H9 (cell line): Measurements from ENCODE around the gene RANGRF. TPM values are rescaled to one million over a fixed set of nuclear protein-coding genes. Genes with fewer than 3 reads are reported as not detected.

Experiments
- DNase-seq: peaks from one replicate; pipeline ENCODE4 v3.0.0-alpha.2; 2017
- H2AFZ ChIP-seq: one replicate; pipeline ENCODE4 v1.6.1; 2013; ENCODE audit warnings: mild to moderate bottlenecking, low read length, control low read depth, moderate library complexity
- H2AK5ac ChIP-seq: 2 replicates; pipeline ENCODE4 v1.6.1; 2013; ENCODE audit warnings: low read length, control low read depth, mixed read lengths; ENCODE audit not compliant: insufficient read length
- H2BK120ac ChIP-seq: one replicate; pipeline ENCODE4 v1.6.1; 2013; ENCODE audit warnings: low read depth, mild to moderate bottlenecking, low read length, control low read depth, inconsistent platforms; ENCODE audit not compliant: poor library complexity, severe bottlenecking
- H2BK12ac ChIP-seq: 2 replicates; pipeline ENCODE4 v1.6.1; 2013; ENCODE audit warnings: low read length, control low read depth, mixed read lengths, low read depth; ENCODE audit not compliant: insufficient read length
- H2BK15ac ChIP-seq: 2 replicates; pipeline ENCODE4 v1.6.1; 2013; ENCODE audit warnings: low read depth, low read length, control low read depth
- H2BK20ac ChIP-seq: one replicate; pipeline ENCODE4 v1.6.1; 2013; ENCODE audit warnings: low read depth, mild to moderate bottlenecking, low read length, control low read depth, inconsistent platforms; ENCODE audit not compliant: poor library complexity, severe bottlenecking
- H2BK5ac ChIP-seq: 2 replicates; pipeline ENCODE4 v1.6.1; 2013; ENCODE audit warnings: low read length, control low read depth, mixed read lengths; ENCODE audit not compliant: insufficient read length
- H3K14ac ChIP-seq: 2 replicates; pipeline ENCODE4 v1.6.1; 2013; ENCODE audit warnings: low read length, control low read depth; ENCODE audit not compliant: insufficient read depth
- H3K18ac ChIP-seq: 2 replicates; pipeline ENCODE4 v1.6.1; 2013; ENCODE audit warnings: low read depth, mild to moderate bottlenecking, mixed read lengths, low read length, control low read depth; ENCODE audit not compliant: insufficient read length
- H3K23ac ChIP-seq: 2 replicates; pipeline ENCODE4 v1.6.1; 2013; ENCODE audit warnings: low read length, control low read depth, mixed read lengths, low read depth; ENCODE audit not compliant: insufficient read length
- H3K23me2 ChIP-seq: 2 replicates; pipeline ENCODE4 v1.6.1; 2013; ENCODE audit warnings: low read depth, mild to moderate bottlenecking, mixed read lengths, low read length, control low read depth; ENCODE audit not compliant: insufficient read length, poor library complexity, severe bottlenecking
- H3K27ac ChIP-seq: 2 replicates; pipeline ENCODE4 v1.5.1; 2013; ENCODE audit warnings: low read length, control low read depth, mixed read lengths, low read depth; ENCODE audit not compliant: insufficient read length
- H3K27me3 ChIP-seq: 2 replicates; pipeline ENCODE4 v1.6.1; 2013; ENCODE audit warnings: low read length, control low read depth, inconsistent platforms; ENCODE audit not compliant: insufficient read depth
- H3K4ac ChIP-seq: 2 replicates; pipeline ENCODE4 v1.6.1; 2013; ENCODE audit warnings: low read depth, mild to moderate bottlenecking, control low read depth, inconsistent platforms, low read length, moderate library complexity
- H3K4me1 ChIP-seq: 2 replicates; pipeline ENCODE4 v1.6.1; 2013; ENCODE audit warnings: low read length, control low read depth, inconsistent platforms; ENCODE audit not compliant: insufficient read depth
- H3K4me2 ChIP-seq: 2 replicates; pipeline ENCODE4 v1.6.1; 2013; ENCODE audit warnings: low read length, control low read depth, mixed read lengths; ENCODE audit not compliant: insufficient read length, insufficient read depth
- H3K56ac ChIP-seq: 2 replicates; pipeline ENCODE4 v1.6.1; 2013; ENCODE audit warnings: low read depth, mild to moderate bottlenecking, mixed read lengths, low read length, control low read depth; ENCODE audit not compliant: insufficient read length
- H3K79me1 ChIP-seq: 2 replicates; pipeline ENCODE4 v1.6.1; 2013; ENCODE audit warnings: low read depth, mild to moderate bottlenecking, moderate library complexity, low read length, control low read depth, inconsistent platforms; ENCODE audit not compliant: insufficient read depth, poor library complexity, severe bottlenecking
- H3K79me2 ChIP-seq: 2 replicates; pipeline ENCODE4 v1.6.1; 2013; ENCODE audit warnings: low read length, control low read depth, inconsistent platforms; ENCODE audit not compliant: insufficient read depth
- H3K9ac ChIP-seq: 2 replicates; pipeline ENCODE4 v1.6.1; 2013; ENCODE audit warnings: low read length, control low read depth, mixed read lengths; ENCODE audit not compliant: insufficient read length; ENCODE audit errors: extremely low read depth
- H3K9me3 ChIP-seq: one replicate; pipeline ENCODE4 v1.6.1; 2013; ENCODE audit warnings: low read depth, low read length, inconsistent platforms; ENCODE audit not compliant: control insufficient read depth
- H3T11ph ChIP-seq: one replicate; pipeline ENCODE4 v1.6.1; 2013; ENCODE audit warnings: mild to moderate bottlenecking, low read length, control low read depth, inconsistent platforms
- H4K20me1 ChIP-seq: one replicate; pipeline ENCODE4 v1.6.1; 2013; ENCODE audit not compliant: control insufficient read depth, insufficient read length, insufficient read depth
- H4K5ac ChIP-seq: 2 replicates; pipeline ENCODE4 v1.6.1; 2013; ENCODE audit warnings: low read depth, mild to moderate bottlenecking, mixed read lengths, low read length, control low read depth; ENCODE audit not compliant: insufficient read length
- H4K8ac ChIP-seq: replicated peaks from 2 replicates; pipeline ENCODE4 v1.6.1; 2013; ENCODE audit warnings: low read length, control low read depth, mixed read lengths, low read depth; ENCODE audit not compliant: insufficient read length
- H4K91ac ChIP-seq: 2 replicates; pipeline ENCODE4 v1.6.1; 2013; ENCODE audit warnings: low read depth, mild to moderate bottlenecking, moderate library complexity, mixed read lengths, low read length, control low read depth; ENCODE audit not compliant: insufficient read length
- H3K27ac Mint-ChIP-seq, 3 experiments: 2 replicates in 2 of 3; 3 replicates in 1 of 3; pipeline ENCODE4 v1.8.0; 2020 to 2021; ENCODE audit warnings: mixed read lengths in 3 of 3, mild to moderate bottlenecking in 1 of 3, moderate library complexity in 1 of 3
- H3K27me3 Mint-ChIP-seq: 2 replicates; pipeline ENCODE4 v1.8.0; 2021; ENCODE audit warnings: low read depth, mild to moderate bottlenecking, moderate library complexity, mixed read lengths
- H3K36me3 Mint-ChIP-seq, 3 experiments: 2 replicates in 2 of 3; 3 replicates in 1 of 3; pipeline ENCODE4 v1.8.0; 2020 to 2021; ENCODE audit warnings: low read depth in 3 of 3, mixed read lengths in 3 of 3; ENCODE audit not compliant: insufficient read depth in 1 of 3
- H3K4me1 Mint-ChIP-seq, 2 experiments: 2 replicates each; pipeline ENCODE4 v1.8.0; 2020; ENCODE audit warnings: mixed read lengths in 2 of 2
- H3K4me3 Mint-ChIP-seq, 2 experiments: 2 replicates in 1 of 2; 3 replicates in 1 of 2; pipeline ENCODE4 v1.8.0; 2020 to 2021; ENCODE audit warnings: mild to moderate bottlenecking in 2 of 2, mixed read lengths in 2 of 2, moderate library complexity in 1 of 2
- H3K9me3 Mint-ChIP-seq, 2 experiments: 2 replicates in 1 of 2; 3 replicates in 1 of 2; pipeline ENCODE4 v1.8.0; 2020; ENCODE audit warnings: mild to moderate bottlenecking in 2 of 2, mixed read lengths in 2 of 2, moderate library complexity in 1 of 2
- whole genome bisulfite sequencing: extraction: QIAGEN DNeasy Blood & Tissue Kit; methylation state at CpG from one replicate; pipeline ENCODE4 v1.1.7; 2013; ENCODE audit warnings: missing lambda C conversion rate, low lambda C conversion rate, mixed read lengths; ENCODE audit not compliant: insufficient read length; ENCODE audit errors: extremely low coverage; 5-methylcytosine and 5-hydroxymethylcytosine counted together
- total RNA-seq: library from RNA; stranded (reverse); gene quantifications from 2 replicates; pipeline ENCODE4 v1.2.1, GENCODE V29; 2021
- TF ChIP-seq, protein P1 (sequence below): fragments of 200-600 bp; sonication (generic); conservative IDR thresholded peaks from 3 replicates; pipeline ENCODE4 v1.8.0; 2021; ENCODE audit warnings: antibody characterized with exemption, mild to moderate bottlenecking

The RANGRF gene
- total RNA-seq, 1 experiment from 2014 or later: 36.9 TPM

DNA sequence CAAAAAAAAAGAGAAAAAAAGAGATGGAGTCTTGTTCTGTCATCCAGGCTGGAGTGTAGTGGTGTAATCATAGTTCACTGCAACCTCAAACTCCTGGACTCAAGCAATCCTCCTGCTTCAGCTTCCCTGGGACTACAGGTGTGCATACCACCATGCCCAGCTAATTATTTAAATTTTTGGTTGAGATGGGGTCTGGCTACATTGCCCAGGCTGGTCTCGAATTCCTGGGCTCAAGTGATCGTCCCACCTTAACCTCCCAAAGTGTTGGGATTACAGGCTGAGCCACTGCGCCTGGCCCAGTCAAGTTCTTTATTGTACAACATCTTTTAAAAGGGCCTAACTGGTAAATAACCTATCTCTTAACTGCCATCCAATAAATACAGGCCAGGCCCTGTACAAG is 6.1 kb upstream of the RANGRF start:
- Histone ChIP-seq H3T11ph (no peak overlapping the region), H2BK15ac (no peak overlapping the region), H3K27me3 (no peaks in the 10 kb centered on the region), H4K5ac (no peak overlapping the region), H2AFZ (no peak overlapping the region), H3K23ac (no peak overlapping the region), H3K4ac (no peak overlapping the region), H3K18ac (no peak overlapping the region), H4K8ac (no peak overlapping the region), H2AK5ac (no peak overlapping the region), H2BK5ac (no peak overlapping the region), H3K79me1 (no peaks in the 10 kb centered on the region), H4K20me1 (no peaks in the 10 kb centered on the region), H3K56ac (no peak overlapping the region), H3K9me3 (no peaks in the 10 kb centered on the region), H3K27ac (no peak overlapping the region), H3K23me2 (no peaks in the 10 kb centered on the region), H2BK120ac (no peak overlapping the region), H3K9ac (no peak overlapping the region), H2BK12ac (no peak overlapping the region), H3K4me1 (no peaks in the 10 kb centered on the region), H3K14ac (no peak overlapping the region), H3K79me2 (no peaks in the 10 kb centered on the region), H2BK20ac (no peak overlapping the region), H3K4me2 (no peak overlapping the region), H4K91ac (no peak overlapping the region)
- Mint-ChIP-seq H3K4me3 (no peak overlapping the region), H3K36me3 (0 out of 7 replicates have a peak, but pooled peaks cover 0 to 4% (median 0%) of the 10 kb centered on the region in 3 experiments), H3K9me3 (no peaks in the 10 kb centered on the region; a peak in 1 of 5 replicates), H3K27ac (no peak overlapping the region; a peak in 1 of 7 replicates), H3K4me1 (peaks cover 5 to 6% of the 10 kb centered on the region in 2 experiments; a peak in 3 of 4 replicates), H3K27me3 (no peaks in the 10 kb centered on the region)
- TF ChIP-seq, protein P1, sequence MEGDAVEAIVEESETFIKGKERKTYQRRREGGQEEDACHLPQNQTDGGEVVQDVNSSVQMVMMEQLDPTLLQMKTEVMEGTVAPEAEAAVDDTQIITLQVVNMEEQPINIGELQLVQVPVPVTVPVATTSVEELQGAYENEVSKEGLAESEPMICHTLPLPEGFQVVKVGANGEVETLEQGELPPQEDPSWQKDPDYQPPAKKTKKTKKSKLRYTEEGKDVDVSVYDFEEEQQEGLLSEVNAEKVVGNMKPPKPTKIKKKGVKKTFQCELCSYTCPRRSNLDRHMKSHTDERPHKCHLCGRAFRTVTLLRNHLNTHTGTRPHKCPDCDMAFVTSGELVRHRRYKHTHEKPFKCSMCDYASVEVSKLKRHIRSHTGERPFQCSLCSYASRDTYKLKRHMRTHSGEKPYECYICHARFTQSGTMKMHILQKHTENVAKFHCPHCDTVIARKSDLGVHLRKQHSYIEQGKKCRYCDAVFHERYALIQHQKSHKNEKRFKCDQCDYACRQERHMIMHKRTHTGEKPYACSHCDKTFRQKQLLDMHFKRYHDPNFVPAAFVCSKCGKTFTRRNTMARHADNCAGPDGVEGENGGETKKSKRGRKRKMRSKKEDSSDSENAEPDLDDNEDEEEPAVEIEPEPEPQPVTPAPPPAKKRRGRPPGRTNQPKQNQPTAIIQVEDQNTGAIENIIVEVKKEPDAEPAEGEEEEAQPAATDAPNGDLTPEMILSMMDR: no peak
- DNase-seq: no peak
- no CpG with 5 or more reads among the region's 3 CpGs for WGBS
